ENCODE measurements around the gene SYCE3.
"Not testable (repeated sequence)": the region's sequence is repeated elsewhere in the genome, so short reads cannot be mapped to it uniquely, and the experiment has no call there.

The SYCE3 gene

DNA sequence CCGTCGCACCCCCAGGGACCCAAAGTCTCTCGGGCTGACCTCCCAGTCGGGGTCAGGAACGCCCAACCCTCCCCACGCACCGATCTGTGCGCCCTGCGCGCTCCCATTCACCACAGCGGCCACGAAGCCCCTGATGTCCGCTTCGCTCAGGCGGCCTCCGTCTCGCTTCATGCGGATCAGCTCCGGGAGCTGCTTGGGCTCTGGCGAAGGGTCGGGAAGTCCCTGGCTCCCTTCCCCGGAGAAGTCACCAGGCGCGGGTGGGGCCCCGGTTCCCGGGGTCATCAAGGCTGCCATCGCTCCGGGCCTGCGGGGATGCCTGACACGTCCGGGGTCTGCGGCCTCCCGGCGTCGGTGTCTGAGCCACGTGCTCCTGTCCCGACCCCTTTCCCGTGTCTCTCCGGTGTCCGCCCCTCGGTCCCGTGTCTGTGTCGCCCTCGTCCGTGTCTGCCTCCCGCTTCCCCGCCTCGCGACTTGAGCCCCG lies 33.3 kb downstream of the SYCE3 start:
- DNase-seq = no peak

DNA sequence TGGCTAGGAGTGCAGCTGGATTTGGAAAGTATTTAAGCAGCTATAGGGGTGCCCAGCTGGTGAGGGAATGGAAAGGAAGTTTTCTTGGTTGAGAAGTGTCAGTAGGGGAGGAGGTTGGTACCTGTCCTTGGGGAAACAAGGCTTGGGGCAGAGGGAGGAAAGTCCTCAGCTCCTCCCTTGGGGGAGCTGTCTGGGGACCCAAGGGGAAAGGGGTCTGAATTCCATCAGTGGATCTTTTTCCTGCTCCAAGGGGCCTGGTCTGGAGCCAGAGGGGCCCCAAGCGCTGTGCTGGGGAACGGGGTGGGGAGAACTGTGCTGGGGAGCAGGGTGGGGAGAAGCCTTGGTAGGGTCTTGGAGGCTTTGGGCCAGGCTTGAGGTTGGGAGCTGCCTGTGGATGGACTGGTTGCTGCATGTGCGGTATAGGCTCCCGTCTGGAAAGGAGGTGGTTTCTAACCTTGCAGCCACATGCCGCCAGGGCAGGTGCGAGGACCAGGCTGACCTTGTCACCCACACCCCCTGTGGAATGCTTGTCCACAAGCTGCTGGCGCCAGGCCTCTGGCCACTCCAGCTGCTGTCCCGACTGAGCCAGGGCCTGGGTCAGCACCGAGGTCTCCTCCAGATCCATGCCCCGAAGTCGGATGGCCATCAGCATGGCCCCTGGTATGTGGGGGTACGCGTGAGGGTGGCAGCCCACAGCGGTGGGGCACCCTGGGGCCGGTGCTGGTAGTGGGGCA lies 33.9 kb downstream of the SYCE3 start:
- DNase-seq = no peak

DNA sequence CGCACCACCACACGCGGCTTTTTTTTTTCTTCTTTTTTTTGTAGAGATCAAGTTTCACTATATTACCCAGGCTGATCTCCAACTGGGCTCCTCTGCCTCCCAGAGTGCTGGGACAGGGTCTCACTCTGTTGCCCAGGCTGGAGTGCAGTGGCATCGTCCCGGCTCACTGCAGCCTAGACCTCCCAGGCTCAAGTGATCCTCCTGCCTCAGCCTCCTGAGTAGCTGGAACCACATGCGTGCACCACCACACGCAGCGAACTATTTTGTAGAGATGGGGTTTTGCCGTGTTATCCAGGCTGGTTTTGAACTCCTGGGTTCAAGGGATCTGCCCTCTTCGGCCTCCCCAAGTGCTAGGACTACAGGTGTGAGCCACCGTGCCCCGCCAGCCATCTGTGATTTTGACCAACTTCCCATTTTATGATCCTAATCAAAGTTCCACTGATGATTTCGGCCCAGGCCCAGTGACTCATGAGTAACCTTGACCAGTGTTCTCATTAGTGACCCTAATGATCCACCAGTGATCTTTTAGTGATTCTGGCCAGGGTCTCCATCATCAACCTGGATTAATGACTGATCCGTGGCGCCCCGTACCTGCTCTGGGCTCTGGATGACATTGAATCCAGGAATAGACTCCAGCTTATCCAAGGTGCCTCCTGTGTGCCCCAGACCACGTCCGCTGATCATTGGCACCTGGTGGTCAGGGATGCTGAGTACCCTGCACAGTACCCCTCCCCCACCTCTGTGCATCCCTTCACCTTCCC lies 34.6 kb downstream of the SYCE3 start:
- no peak for DNase-seq

DNA sequence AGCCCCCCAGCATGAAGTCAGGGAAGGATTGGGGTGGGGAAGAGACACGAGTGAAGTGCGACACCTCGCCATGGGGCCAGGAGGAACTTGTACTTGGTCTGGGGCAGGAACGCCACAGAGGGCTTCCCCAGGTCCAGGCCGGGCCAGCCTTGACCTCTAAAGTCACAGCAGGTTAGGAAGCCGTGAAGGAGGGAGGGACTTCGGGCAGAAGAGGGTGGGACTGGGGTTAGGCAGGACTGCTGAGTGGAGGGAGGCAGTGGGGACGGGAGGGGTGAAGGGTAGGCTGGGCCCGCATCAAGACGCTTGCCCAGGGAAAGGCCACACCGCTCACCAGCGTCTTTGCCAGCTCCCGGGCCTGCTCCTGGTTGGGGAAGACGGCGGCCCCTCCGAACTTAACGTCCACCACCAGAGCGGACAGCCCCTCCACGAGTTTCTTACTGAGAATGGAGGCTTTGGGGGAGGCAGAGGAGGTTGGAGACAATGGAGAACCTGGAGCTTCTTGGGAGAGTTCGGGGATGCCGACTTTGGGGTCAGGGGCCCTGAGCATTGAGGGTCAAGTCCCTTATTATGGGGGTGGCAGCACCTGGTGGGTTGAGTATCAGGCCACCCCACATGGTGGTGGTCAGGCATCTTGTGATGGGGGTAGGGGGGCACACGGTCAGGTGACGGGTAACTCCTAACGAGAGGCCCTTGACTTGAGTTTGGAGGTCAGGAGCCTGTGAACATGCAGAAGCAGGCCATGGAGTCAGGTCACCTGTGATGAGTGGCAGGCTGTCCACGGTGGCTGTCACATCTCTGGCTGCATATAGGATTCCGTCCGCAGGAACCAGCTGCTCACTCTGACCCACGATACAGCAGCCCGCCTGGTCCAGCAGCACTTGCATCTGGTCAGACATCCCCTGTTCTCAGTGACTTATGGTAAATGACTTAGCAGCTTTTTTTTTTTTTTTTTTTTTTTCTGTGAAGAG lies 35.6 kb downstream of the SYCE3 start:
- peak; percentile 50 for DNase-seq

DNA sequence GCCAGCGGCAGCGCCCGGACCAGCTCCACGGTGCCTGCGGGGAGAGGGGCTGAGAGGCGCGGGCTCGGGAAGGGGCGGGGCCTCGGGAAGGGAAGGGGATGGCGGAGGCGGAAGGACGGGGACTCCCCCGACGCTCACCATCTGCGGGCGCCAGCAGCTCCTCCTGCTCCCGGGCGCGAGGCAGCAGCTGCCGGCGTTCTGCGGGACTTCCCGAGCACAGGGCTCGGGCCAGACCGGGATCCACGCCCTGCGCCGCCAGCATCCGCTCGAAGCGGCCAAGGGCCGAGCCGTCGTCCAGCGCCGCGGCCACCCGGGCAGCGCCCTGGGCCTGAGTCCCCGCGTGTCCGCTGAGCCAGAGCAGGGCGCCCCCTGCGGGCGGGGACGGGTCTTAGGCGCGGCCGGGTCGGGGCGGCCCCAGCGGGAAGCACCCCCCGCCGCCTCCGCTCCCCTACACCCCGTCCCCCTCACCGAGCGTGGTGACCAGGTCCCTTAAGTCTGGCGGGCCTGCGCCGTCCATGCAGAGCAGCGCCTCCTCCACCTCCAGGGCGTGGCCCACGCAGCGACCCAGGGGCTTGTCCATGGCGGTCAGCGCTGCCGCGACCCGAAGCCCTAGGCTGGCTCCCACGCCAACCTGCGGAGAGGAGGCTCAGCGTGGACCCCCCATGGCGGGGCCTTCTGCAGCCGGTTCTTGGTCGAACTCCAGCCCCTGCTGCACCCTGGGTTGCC lies 36.4 kb downstream of the SYCE3 start:
- DNase-seq = peak; percentile 86

DNA sequence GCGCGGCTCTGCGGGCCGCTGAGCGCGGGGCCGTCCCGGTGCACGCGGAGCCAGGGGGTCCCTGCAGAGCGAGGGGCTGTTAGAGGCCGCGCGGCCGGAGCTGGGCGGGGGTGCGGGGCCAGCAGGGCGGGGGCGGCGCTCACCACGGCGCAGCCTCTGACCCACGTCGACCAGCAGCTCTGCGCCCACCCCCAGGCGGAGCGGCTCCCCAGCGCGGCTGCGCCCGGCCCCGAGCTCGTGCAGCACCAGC lies 36.9 kb downstream of the SYCE3 start:
- no peak for DNase-seq

DNA sequence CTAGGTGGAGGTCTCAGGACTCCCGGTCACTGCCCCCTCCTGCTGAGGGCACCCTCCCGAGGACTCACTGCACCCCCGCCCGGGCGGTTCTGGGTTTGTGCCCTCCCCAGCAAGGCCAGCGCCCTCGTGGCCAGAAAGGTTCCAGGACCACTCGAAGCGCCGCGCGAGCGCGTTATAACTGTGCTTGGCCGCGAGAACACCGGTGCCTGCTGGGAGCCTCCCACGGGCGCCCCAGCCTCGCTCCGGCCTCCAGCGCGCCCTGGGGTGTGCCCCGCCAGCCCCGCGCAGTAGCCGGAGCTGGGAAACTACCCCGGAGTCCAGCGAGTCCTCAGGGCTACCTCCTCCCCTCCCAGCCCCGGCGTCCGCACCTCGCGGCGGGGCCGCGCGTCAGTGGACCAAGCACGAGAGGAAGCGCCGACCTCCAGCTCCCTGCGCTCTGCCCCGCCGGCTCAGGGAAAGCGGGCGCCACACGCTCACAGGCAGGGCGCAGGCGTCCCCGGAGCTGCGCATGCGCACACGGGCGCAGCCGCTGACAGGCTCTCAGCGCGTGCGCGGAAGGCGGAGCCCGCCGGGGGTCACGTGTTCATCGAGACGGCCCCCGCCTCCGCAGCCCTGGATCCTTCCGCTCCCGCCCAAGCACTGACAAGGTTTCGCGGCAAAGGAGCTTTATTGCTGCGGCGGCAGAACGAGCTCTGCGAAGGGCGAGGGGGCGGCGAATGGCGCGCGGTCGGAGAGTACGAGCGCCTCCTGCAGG lies 37.4 kb downstream of the SYCE3 start, which contains the start of gene SCO2:
Gene SCO2, minus strand, starts transcription at position 495 of the 754 bp plus-strand sequence. CDS start 1,187 bp downstream, outside the sequence.
- peak; percentile 98 for DNase-seq

DNA sequence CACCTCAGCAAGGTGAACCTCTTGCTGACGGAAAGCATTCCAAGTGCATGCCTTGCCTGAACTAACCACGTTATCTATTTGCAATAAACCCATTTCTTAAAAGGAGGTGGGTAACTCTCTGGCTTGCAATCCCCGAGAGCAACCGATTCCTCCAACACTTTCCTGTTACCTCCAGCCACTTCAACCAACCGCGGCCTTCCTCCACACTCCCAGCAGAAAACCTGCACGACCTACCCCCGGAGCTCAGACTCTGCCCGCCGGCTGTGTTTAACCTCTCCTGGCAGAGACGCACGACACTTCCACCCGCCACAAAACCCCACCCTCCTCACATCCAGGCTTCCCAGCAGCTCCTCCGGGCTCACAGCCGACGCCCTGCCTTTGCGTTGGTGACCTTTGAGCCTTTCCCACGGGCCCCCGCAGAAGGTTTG lies 38.0 kb downstream of the SYCE3 start:
- DNase-seq = no peak

DNA sequence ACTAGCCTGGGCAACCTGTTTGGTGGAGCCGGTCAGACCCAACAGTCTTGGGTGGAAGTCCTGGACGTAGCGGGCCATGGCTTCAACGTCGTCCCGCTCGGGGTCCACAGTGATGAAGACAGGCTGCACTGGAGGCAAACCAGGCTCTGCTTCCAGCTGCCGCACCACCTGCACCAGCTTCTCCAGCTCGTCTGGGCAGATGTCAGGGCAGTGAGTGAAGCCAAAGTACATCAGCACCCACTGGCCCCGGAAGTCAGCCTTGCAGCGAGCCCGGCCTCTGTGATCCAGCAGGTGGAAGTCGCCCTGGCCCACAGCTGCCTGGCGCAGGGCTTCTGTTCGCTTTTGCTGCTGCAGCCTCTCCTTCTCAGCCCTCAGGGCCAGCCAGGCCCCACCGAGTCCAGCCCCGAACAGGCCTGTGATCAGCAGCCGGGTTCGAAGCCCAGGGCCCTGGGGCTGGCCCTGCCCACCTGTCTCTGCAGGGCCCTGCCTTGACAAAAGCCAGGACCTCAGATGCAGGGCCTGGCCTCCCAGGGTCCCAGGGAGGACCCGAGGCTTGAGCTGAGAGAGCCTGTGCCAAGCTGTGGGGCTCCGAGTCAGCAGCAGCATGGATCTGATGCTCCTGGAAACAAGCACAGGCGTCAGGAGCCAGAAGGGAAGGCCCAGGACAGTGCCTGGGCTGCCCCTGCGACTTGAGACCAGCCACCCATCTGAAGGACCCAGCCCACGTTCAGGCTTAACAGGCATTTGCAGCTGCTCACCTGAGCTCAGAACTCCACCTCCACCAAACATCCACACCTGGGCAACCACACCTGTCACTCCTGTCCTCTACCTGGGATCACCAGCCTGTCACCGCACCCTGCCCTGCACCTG lies 38.7 kb downstream of the SYCE3 start:
- no peak for DNase-seq

DNA sequence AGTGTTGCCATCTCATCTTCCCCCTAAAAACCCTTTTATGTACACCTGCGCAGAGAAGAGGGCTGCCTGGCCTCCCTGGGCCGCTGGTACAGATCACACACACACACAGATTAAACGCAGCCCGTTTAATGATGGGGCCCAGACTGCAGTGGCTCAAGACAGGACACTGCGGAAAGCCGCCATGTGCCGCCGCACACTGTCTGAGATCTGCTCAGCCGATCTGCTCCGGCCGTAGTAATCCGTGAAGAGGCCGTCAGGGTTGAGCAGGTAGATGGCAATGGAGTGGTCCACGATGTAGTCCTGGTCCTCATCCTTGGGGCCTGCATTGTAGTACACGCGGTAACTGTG lies 39.3 kb downstream of the SYCE3 start:
- no peak for DNase-seq

DNA sequence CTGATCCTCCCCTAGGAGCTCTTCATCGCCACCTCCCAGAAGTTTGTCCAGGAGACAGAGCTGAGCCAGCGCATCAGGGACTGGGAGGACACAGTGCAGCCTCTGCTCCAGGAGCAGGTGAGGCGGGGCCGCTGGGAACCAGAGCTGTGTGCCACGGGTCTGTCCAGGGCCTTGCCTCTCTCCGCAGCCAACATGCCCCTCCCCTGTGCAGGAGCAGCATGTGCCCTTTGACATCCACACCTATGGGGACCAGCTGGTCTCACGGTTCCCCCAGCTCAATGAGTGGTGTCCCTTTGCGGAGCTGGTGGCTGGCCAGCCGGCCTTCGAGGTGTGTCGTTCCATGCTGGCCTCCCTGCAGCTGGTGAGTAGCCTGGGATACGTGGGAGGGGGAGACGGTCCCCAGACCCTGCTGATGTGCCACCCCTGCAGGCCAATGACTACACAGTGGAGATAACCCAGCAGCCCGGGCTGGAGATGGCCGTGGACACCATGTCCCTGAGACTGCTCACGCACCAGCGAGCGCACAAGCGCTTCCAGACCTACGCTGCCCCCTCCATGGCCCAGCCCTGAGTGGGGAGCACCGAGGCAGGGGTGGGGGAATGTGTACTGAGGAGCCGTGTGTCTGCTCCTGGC lies 39.8 kb downstream of the SYCE3 start:
- DNase-seq = no peak

DNA sequence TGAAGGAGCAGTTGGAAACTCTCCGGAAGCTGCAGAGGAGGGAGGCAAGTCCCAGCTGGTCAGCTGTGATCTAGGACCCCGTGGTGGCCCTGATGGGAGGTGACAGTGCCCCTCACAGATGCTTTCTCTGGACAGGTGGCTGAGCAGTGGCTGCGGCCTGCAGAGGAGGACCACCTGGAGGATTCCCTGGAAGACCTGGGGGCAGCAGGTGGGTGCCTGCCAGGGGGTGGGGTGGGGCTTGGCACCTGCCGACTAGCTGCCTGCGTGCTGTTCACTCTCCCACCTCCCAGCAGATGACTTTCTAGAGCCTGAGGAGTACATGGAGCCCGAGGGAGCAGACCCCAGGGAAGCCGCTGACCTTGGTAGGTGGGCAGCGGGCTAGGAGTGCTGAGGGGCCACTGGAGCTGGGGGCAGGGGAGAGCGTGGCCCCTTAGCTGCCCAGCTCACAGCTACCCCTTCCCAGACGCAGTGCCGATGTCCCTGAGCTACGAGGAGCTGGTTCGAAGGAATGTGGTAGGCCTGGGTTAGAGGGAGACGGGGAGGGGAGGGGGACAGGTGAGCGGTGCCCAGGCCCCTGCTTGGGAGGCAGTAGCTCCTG lies 40.4 kb downstream of the SYCE3 start:
- DNase-seq = no peak

DNA sequence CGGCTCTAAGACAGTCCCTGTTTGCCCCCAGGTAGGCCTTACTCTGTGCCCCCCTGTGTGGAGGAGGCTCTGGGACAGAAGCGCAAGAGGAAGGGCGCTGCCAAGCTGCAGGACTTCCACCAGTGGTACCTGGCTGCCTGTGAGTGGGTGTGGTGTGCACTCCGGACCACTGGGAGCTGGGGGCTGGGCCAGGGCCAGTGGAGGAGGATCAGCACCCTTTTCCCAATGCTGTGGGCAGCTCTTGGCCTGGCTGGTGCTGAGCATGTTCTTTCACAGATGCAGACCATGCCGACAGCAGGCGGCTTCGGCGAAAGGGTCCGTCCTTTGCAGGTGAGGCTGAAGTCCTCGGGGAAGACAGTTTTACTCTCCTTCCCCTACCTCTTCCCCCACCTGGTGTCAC lies 41.0 kb downstream of the SYCE3 start:
- no peak for DNase-seq

DNA sequence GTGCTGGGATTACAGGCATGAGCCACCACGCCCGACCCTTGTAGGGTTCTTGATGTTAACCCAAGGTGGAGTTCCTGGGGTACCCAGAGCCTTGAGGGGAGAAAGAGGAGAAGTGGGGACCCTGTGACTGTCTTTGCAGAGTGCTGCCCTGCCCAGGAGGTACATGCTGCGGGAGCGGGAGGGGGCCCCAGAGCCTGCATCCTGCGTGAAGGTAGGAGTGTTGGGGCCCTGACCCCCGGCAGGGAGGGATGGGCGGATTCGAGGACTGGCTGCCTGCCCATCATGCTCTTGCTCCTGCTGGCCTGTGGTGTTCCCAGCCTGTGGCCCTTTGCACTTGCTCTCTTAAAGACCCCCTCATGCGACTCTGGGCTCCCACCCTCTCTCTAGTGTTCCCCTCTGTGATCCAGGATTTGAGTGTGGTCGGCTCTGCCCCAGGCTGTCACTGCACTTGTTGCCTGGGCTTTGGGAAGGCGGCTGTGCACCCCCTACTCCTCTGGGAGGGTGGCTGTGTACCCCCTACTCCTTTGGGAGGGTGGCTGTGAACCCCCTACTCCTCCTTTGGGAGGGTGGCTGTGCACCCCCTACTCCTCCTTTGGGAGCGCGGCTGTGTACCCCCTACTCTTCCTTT lies 41.8 kb downstream of the SYCE3 start:
- no peak for DNase-seq

DNA sequence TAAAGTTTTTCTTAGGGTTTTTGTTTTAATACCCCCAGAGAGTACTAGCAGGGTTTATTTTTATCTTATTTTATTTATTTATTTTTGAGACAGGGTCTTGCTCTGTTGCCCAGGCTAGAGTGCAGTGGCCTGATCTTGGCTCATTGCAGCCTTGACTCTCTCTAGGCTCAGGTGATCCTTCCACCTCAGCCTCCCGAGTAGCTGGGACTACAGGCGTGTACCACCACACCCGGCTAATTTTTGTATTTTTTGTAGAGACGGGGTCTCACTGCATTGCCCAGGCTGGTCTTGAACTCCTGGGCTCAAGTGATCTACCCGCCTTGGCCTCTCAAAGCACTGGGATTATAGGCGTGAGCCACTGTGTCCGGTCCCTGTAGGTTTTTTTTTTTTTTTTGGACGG lies 42.5 kb downstream of the SYCE3 start:
- not testable (repeated sequence) for DNase-seq

DNA sequence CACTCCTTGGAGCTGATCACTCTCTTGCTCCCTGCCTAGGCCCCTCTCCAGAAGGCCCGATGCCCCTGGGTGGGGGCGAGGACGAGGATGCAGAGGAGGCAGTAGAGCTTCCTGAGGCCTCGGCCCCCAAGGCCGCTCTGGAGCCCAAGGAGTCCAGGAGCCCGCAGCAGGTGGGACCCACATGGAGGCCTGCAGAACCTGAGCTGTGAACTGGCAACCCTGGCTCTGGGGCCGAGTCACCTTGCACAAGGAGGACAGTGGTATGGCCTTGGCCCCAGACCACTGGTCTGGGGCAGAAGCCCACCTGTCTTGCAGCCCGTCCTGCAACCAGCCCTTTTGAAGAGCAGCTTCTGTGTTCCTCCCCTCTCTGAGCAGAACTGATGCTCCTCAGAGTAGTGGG lies 43.6 kb downstream of the SYCE3 start:
- no peak for DNase-seq

DNA sequence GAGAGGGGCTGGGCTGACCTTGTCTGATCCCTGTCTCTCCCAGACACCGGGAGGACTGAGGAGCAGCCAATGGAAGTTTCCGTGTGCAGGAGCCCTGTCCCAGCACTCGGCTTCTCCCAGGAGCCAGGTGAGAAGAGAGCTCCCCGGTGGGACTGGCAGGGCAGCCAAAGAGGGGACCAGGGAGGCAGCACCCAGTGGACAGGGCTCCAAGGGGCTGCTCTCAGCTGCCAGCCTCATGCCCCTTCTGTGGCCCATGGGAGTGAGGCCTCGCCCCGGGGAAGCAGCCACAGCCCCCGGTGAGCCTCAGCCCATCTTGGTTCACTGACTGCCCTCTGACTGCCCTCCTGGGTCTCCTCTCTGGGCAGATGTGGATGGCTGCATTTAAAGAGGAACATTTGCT lies 44.1 kb downstream of the SYCE3 start:
- no peak for DNase-seq

DNA sequence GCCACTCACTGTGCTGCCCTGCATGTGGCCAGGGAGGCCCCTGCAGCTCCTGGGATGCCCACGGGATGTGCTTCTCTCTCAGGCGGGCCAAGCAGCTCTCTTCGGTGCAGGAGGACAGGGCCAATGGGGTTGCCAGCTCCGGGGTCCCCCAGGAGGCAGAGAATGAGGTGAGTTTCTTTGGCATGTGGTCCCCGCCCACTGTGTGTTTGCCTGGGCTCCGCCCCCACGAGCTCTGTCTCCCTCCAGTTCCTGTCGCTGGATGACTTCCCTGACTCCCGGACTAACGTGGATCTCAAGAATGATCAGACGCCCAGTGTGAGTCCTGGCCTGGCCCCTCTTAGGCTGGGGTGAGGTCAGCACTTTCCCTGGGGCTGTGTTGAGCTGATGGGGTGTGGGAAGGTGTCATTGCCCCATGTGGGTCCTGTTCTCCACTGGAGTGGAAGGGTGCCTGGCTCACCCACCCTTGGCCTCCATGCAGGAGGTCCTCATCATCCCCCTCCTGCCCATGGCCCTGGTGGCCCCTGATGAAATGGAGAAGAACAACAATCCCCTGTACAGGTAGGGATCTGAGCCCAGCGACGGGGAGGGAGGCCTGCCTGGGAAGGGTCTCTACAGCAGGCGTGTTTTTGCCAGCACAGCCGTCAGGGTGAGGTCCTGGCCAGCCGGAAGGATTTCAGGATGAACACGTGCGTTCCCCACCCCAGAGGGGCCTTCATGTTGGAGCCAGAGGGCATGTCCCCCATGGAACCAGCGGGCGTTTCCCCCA lies 45.0 kb downstream of the SYCE3 start:
- no peak for DNase-seq

DNA sequence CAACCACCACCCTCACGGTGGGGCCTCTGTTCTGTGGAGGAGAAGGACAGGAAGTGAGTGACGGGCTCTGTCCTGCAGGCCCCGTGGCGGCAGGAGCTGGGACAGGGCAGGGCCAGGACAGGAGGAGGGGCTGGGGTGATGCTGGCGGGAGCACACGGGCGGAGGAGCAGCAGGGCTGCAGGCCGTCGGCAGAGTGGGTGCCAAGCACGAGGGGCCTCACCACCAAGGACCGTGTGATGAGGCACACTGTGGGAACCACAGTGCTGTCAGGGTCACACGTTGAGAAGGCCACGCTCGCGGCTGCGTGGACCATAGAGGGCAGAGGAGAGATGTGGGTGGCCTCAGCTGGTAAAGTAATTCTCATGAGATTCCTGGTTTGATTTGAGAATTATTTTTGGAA lies 45.8 kb downstream of the SYCE3 start:
- no peak for DNase-seq
